Thyroid gland (tissue), 4 donors: ENCODE measurements around the gene ATP5F1D.
"Not testable (repeated sequence)": the region's sequence is repeated elsewhere in the genome, so short reads cannot be mapped to it uniquely, and the experiment has no call there.

ENCODE experiments used
- POLR2A ChIP-seq, 2 donors: fragments of 450-650 bp; IDR thresholded peaks; one replicate each; pipeline ENCODE4 v1.6.1; 2017; ENCODE audit warnings: antibody characterized with exemption in 2 of 2, mild to moderate bottlenecking in 2 of 2, moderate library complexity in 1 of 2
- TF ChIP-seq, protein P1 (sequence below), 6 experiments: fragments of 200-600 bp in 3 of 6; fragments of 450-650 bp in 3 of 6; sonication (generic) in 3 of 6; IDR thresholded peaks; one replicate each; pipeline ENCODE4 v1.5.1; 2016 to 2019; ENCODE audit warnings: antibody characterized with exemption in 6 of 6, mild to moderate bottlenecking in 2 of 6, inconsistent platforms in 1 of 6, moderate library complexity in 1 of 6

DNA sequence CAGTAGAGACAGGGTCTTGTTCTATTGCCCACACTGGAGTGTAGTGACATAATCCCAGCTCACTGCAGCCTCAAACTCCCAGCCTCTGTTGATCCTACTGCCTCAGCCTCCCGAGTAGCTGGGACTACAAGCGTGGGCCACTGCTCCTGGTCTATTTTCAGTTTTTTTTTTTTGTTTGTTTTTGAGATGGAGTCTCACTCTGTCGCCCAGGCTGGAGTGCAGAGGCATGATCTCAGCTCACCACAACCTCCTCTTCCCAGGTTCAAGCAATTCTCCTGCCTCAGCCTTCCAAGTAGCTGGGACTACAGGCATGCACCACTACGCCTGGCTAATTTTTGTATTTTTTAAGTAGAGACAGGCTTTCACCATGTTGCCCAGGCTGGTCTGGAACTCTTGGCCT lies 40.9 kb upstream of the ATP5F1D start:
- TF ChIP-seq, protein P1, sequence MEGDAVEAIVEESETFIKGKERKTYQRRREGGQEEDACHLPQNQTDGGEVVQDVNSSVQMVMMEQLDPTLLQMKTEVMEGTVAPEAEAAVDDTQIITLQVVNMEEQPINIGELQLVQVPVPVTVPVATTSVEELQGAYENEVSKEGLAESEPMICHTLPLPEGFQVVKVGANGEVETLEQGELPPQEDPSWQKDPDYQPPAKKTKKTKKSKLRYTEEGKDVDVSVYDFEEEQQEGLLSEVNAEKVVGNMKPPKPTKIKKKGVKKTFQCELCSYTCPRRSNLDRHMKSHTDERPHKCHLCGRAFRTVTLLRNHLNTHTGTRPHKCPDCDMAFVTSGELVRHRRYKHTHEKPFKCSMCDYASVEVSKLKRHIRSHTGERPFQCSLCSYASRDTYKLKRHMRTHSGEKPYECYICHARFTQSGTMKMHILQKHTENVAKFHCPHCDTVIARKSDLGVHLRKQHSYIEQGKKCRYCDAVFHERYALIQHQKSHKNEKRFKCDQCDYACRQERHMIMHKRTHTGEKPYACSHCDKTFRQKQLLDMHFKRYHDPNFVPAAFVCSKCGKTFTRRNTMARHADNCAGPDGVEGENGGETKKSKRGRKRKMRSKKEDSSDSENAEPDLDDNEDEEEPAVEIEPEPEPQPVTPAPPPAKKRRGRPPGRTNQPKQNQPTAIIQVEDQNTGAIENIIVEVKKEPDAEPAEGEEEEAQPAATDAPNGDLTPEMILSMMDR (IDR thresholded peaks at IDR 0.05): not testable (repeated sequence)
- TF ChIP-seq POLR2A (IDR thresholded peaks at IDR 0.05): not testable (repeated sequence)
